Raji (cell line): ENCODE results near the gene EMP3.

Source experiments
- POLR2A ChIP-seq: IDR thresholded peaks from 2 replicates; pipeline ENCODE4 v1.6.1; 2011; ENCODE audit warnings: low read depth, low read length, control low read depth; ENCODE audit not compliant: insufficient read depth

The EMP3 gene

DNA sequence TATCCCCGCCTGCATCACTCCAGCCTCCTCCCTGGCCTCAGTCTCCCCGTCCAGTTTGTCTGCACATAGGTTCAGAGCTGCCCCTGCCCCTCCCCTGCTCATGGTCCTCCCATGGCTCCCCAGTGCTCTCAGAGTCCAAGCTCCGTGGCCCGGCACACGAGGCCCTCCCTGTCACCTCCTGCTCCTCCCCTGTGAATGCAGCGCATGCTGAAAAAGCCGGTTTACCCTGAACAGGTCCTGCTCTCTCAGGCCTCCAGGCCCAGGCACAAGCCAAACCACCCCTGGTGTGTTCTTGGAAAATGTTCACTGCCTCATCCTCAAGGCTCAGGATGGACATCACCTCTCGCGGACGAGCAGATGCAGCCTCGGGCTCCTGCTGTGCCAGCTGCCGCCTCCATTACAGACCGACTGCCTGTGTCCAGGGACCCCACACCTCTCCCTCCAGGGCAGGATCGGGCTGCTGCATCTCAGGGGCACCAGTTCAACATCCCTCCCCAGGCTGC is 13.0 kb downstream of the EMP3 start:
- TF ChIP-seq POLR2A, result no peak

DNA sequence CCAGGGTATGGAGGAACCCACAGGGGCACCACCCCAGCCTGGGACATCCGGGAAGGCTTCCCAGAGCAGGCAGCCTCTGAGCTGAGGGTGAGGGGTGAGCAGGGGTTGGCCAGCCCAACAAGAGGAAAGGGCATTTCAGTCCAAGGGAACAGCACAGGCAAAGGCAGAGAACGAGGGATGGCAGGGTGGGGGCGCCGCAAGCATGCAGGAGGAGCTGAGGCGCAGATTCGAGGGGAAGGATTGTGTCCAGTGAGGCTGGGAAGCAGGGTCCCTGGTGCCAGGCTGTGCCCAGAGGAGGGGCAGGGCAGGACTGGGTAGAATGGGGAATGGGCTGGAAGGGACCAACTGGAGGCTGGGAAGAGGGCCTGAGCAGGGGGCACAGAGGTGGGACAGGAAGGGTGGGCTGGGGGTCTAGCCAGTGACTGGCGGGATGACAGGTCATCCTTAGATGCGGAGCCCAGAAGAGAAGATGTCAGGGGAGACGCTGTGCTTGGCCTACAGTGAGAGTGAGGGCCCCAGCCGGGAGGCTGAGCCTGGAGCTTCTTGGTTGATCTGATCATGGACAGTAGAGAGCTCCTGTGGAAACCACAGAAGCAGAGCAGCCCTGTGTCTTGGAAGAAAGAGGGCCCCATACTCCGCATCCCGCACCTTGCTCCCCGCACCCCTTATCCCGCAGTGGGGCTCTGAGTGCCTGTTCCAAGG is 13.6 kb downstream of the EMP3 start:
- TF ChIP-seq POLR2A, result no peak

DNA sequence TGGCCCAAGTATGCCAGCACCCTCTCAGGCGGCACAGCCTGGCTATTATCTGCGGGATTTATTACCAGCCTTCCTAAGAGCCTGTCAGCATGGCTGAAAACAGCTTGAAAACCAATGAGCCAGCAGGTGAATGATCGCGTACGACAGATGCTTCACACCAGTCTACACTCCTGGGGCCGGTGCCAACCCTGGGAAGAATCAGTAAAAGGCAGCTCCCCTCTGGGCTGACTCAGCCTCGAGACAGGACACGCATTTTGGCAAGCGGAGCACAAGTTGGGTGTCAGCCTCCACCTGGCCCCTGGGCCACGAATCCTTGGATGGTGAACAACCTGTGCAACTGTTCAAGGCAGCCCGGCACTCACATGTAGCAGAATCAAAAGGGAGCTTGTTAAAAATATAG is 15.6 kb downstream of the EMP3 start:
- no peak for TF ChIP-seq POLR2A

DNA sequence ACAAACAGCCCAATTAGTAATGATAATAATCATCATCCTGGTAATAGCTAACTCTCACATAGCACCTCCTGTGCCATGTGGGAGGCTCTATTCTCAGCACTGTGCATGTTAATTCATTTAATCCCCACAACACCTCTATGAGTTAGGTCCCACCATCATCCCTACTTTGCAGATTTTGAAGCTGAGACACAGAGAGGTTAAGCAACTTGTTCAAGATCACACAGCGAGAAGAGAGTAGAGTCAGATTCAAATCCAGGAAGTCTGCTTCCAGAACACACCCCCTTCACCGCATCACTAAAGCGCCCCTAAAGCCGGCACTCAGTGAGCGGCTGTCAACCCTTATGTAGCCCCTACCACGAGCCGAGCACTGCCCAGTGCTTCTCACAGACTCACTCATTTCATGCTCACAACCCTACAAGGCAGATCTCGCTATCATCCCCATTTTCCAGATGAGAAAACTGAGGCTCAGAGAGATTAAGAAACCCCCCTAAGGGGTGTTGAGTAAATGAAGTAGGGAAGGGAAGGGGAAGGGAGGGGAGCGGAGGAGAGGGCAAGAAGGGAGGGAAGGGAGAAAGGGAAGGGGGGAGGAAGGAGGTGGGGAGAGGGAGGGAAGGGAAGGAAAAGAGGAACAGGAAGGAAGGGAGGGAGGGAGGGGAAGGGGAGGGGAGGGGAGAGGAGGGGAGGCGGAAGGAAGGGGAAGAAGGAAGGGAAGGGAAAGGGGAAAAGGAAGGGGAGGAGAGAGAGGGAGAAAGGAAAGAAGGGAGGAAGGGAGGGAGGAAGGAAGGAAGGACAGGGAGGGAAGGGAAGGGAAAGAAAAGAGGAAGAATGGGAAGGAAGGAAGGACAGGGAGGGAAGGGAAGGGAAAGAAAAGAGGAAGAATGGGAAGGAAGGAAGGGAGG is 16.4 kb downstream of the EMP3 start:
- TF ChIP-seq POLR2A, result no peak

DNA sequence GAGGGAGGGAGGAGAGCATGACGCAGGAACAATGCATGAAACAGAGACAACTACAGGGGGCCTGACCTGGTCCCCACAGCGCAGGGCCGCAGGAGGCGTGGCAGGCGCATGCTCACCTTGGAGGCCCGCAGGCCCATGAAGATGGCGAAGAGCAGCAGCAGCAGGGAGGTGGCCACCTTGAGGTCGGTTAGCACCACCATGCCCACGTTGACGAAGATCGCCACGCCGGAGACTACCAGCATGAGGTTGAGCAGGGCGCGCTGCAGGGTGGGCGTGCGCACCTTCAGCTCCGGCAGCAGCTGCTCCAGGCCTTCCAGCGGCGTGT is 17.0 kb downstream of the EMP3 start:
- no peak for TF ChIP-seq POLR2A

DNA sequence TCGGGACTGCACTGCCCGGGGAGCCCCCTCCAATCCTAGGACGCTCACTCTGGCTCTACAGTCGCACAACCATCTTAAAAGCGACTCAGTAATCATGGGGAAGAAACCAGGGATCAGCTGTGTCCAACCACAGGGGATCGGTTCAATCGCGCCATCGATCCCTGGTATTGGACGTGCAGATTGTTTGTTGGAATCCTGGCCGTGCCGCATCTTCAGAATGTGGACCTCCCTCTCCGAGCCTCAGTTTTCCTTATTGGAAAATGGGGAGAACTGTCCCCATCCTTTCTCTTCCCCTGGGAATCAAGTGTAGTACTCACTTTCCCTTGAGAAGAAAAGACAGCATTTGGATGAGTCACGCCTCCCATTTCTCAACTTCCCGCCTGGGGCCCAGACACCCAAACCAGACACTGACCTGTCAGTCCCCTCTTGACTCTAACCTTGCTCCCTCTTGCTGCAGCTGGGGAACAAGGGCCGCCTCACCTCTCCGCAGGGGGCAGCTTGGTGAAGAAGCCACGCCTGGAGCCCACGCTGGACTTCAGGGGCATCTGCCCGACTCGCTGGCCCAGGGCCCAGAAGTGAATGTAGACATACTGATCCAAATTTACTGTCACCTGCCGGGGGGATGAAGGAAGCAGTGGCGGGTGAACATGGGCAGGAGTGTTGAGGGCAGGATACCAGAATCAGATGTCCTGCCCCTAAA is 17.6 kb downstream of the EMP3 start:
- no peak for TF ChIP-seq POLR2A

DNA sequence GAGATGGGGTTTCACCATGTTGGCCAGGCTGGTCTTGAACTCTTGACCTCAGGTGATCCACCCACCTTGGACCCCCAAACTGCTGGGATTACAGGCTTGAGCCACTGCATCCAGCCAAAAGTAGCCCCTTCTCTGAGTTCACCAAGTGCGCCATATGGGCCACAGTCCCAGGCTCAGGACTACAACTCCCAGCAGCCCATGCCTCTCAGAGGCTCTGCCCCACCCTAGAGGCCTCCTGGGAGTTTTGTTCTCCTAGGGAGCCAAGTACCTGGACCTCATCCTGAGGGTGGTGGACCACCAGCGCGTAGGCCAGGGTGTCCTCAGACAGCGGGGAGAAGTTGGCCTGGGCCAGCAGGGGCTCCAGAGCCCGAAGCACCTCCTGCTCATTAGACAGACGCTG is 19.5 kb downstream of the EMP3 start:
- TF ChIP-seq POLR2A, result no peak

DNA sequence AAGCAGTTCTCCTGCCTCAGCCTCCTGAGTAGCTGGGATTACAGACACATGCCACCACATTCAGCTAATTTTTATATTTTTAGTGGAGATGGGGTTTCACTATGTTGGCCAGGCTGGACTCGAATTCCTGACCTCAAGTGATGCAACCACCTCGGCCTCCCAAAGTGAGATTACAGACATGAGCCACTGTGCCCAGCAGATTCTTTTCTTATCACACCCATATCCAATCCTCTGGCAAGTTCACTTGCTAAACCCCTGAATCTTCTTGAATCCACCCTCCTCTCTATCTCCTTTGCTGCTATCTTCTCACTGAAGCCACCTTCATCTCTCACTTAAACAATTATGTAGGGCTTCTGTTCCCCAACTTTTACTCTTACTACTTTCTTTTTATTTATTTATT is 20.8 kb downstream of the EMP3 start:
- TF ChIP-seq POLR2A, result no peak

DNA sequence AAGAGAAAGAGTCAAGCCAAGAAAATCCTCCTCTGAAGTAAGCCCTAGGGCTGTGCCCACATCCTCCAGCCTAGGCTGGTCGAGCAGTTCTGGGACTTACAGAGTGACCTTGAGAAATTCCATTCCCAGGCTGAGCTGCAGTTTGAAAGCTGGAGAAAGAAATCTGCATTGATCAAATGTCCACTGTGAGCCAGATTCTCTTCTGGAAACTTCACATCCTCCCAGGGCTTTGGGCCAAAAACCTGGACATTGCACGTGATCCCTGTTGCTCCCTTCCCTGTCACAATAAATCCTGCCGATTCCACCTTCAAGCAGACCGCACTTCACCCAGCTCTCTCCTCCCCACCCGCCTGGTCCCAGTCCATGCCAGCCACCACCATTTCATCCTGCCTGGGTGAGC is 22.7 kb downstream of the EMP3 start:
- TF ChIP-seq POLR2A, result no peak

DNA sequence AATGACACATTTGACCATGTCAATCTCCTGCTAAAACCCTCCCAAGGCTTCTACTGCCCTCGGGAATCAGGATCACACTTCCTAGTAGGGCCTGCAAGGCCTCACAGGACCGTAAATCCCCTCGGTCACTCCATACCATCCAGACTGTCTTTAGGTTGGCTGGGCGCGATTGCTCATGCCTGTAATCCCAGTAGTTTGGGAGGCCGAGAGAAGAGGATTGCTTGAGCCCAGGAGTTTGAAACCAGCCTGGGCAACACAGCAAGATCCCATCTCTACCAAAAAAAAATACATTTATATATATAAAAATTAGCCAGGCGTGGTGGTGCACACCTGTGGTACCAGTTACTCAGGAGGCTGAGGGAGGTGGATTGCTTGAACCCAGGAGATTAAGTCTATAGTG is 23.4 kb downstream of the EMP3 start:
- no peak for TF ChIP-seq POLR2A

DNA sequence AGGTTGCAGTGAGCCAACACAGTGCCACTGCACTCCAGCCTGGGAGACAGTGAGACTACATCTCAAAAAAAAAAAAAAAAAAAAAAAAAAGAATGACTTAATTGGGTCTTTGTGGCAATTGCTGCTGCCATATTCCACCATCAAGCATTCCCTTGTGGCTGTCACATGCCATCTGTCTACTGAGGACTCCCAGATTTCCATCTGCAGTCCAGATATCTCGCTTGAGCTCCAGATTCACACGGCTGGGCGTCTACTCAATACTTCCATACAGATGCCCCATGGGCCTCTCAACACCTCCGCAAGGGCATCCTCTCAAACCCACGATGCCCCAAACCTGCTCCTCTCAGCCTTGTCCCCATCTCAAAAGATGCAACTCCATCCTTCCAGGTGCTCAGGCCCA is 25.5 kb downstream of the EMP3 start:
- TF ChIP-seq POLR2A, result no peak

DNA sequence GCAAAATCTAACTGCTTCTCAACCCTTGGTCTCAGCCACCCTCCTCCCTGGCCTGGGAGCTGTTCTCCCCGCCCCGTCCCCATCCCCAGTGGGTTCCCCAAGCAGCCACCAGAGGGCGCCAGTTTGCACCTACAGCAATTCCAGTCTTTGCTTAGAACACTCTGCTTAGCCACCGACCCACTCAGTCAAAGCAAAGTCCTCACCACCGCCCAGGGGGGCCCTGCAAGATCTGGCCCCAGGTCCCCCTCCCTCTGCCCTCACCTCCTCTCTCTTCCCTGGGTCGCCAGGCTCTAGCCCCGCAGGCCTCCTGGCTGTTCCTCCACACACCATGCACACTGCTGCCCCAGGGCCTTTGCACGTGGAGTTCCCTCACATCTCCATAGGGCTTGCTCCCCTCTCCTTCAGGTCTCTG is 26.0 kb downstream of the EMP3 start:
- no peak for TF ChIP-seq POLR2A

DNA sequence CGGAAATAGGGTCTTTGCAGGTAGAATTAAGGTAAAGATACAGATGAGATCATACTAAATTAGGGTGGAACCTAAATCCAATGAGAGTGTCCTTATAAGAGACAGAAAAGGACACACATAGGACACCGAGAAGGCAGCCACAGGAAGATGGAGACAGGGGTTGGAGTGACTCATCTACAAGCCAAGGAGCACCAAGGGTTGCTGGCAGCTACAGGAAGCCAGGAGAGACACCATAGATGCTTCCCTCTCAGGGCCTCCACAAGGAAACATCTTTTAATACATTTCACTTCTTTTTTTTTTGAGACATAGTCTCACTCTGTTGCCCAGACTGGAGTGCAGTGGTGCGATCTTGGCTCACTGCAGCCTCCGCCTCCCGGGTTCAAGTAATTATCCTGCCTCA is 28.3 kb downstream of the EMP3 start:
- TF ChIP-seq POLR2A, result no peak

DNA sequence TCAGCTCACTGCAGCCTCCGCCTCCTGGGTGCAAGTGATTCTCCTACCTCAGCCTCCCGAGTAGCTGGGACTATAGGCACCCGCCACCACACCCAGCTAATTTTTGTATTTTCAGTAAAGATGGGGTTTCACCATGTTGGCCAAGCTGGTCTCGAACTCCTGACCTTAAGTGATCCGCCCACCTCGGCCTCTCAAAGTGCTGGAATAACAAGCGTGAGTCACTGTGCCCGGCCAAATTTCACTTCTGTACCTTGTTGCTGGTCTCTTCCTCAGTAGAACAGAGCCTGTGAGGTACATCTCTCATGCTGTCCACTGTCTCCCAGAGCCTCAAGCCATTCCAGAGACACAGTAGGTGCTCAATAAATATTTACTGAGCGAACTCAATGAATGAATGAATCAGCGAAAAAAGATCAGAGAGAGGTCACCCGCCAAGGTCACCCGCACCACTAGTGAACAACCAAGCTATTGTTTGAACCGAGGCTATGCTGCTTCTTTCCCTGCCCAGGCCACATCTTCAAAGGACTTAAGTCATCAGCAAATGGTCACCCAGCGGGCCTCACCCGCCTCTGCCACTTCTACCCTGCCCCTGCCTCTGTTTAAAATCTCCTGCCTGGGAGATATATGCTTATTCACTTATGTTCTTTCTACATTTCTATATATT is 29.1 kb downstream of the EMP3 start:
- TF ChIP-seq POLR2A, result no peak

DNA sequence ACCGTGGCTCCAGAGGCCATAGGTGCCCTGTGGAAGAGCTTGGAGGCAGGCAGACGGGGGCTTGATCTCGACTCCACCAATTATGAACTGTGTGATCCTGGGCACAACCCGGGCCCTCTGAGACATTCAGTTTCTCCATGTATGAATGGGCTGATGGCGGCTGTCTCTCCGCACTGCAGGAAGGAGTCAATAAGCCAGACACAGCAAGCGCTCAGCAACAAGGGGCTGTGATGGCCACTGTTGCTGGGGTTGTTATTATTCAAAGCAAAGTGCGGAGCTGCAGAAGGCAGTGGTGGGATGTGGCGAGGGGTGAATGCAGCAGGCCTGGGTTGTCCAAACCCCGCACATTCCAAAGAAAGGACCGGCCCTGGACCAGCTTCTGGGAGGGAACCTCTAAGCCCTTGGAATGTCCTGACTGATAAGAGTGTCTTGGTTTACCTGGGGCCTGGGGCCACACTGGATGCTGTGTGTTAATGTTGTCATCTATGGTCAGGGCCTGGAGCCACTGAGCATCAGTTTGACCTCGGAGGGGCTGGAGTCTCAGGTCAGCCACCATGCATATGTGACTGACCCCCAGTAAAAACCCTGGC is 30.1 kb downstream of the EMP3 start:
- no peak for TF ChIP-seq POLR2A
